ENCODE results near the gene PARD3B.

DNA sequence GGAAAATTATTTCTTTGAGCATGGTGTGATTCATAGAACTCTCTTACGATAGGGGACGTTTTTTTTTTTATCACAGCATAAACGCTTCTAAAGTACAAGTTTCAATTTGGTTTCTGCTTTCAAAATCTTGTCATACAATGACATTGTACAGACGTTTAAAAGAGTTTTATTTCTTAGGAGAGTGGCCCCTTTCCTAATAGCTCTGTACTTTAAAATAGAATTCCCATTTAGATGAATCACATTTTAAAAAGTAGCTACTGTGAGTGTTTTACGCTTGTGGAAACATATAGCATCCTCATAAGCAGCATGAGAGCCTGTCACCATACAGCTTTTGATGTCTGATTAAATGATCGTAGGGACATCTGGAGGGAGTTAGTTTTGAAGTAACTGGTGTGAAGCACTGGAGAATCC lies 510.9 kb downstream of the PARD3B start:
- TF ChIP-seq CTCF (IDR thresholded peaks at IDR 0.05) (no peak), POLR2A (IDR thresholded peaks at IDR 0.05) (no peak)
